ENCODE measurements around the gene DUOX1.

Gene DUOX1

DNA sequence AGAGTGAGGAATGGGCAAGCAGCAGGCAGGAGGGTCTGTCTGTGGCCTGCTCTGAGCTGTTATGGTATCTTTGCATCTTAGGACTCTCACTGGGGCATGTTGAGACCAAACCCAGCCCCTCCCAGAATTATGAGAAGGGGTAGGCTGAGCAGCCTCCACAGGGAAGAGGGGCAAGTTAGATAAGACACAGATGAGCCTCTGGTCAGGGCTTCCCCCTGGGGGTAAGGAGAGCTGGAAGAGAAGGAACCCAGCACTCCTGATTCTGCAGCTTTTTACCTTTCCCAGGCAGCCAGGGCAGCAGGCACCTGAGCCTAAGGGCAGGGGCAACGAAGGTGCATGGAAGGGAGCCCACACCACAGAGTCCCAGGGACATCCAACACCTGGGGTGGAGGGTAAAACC lies 19.3 kb downstream of the DUOX1 start:
- H3K36me3 ChIP-seq (ENCODE audit: insufficient read depth, low read length) = no peaks in the 10 kb centered on the region
- H3K27ac ChIP-seq = no peak overlapping the region
- H3K4me3 ChIP-seq = no peak overlapping the region
- H3K9me3 ChIP-seq (ENCODE audit: low read depth, low read length) = no peaks in the 10 kb centered on the region
- no peak for DNase-seq (ENCODE audit: low read depth, low spot score)
- no peak overlapping the region for H3K9ac ChIP-seq (ENCODE audit: insufficient read length)
- TF ChIP-seq EZH2 (IDR thresholded peaks at IDR 0.05) = no peak
- no peak for TF ChIP-seq POLR2AphosphoS5 (IDR thresholded peaks at IDR 0.05; ENCODE audit: borderline replicate concordance, low read depth, low read length)
- no peak for TF ChIP-seq FOXP2 (optimal IDR thresholded peaks at IDR 0.05; ENCODE audit: control extremely low read depth, extremely low read length, insufficient read depth)

DNA sequence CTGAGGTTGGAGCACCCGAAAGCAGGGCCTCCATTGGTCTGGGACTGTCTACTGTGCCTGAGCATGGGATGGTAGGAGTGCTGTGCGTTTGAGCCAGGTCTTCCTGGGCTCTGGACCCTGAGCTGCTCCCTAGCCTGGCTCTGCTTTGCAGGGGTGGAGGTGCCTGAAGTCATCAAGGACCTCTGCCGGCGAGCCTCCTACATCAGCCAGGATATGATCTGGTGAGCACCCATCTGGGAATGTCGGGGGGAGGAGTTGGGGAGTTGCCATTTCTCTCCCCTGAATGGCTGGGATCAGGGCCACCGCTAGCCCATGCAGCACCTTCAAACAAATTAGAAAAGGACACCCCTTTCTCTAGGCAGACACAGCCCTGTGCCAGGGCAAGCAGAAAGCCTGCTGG lies 20.7 kb downstream of the DUOX1 start:
- no peaks in the 10 kb centered on the region for H3K9me3 ChIP-seq (ENCODE audit: low read depth, low read length)
- H3K27ac ChIP-seq = no peak overlapping the region
- TF ChIP-seq POLR2AphosphoS5 (IDR thresholded peaks at IDR 0.05; ENCODE audit: borderline replicate concordance, low read depth, low read length) = no peak
- no peak for TF ChIP-seq EZH2 (IDR thresholded peaks at IDR 0.05)
- no peak for TF ChIP-seq FOXP2 (optimal IDR thresholded peaks at IDR 0.05; ENCODE audit: control extremely low read depth, extremely low read length, insufficient read depth)
- no peak for DNase-seq (ENCODE audit: low read depth, low spot score)
- no peaks in the 10 kb centered on the region for H3K36me3 ChIP-seq (ENCODE audit: insufficient read depth, low read length)
- H3K9ac ChIP-seq (ENCODE audit: insufficient read length) = no peak overlapping the region
- H3K4me3 ChIP-seq = no peak overlapping the region

GRCh38 chr15:45150997-45151396 lies 21.2 kb downstream of the DUOX1 start:
- no peak for TF ChIP-seq EZH2 (IDR thresholded peaks at IDR 0.05)
- TF ChIP-seq POLR2AphosphoS5 (IDR thresholded peaks at IDR 0.05; ENCODE audit: borderline replicate concordance, low read depth, low read length) = no peak
- TF ChIP-seq FOXP2 (optimal IDR thresholded peaks at IDR 0.05; ENCODE audit: control extremely low read depth, extremely low read length, insufficient read depth) = no peak
- no peak for DNase-seq (ENCODE audit: low read depth, low spot score)
- Histone ChIP-seq H3K9ac (ENCODE audit: insufficient read length) (no peak overlapping the region), H3K4me3 (no peak overlapping the region), H3K27ac (no peak overlapping the region), H3K36me3 (ENCODE audit: insufficient read depth, low read length) (no peaks in the 10 kb centered on the region), H3K9me3 (ENCODE audit: low read depth, low read length) (no peaks in the 10 kb centered on the region)

DNA sequence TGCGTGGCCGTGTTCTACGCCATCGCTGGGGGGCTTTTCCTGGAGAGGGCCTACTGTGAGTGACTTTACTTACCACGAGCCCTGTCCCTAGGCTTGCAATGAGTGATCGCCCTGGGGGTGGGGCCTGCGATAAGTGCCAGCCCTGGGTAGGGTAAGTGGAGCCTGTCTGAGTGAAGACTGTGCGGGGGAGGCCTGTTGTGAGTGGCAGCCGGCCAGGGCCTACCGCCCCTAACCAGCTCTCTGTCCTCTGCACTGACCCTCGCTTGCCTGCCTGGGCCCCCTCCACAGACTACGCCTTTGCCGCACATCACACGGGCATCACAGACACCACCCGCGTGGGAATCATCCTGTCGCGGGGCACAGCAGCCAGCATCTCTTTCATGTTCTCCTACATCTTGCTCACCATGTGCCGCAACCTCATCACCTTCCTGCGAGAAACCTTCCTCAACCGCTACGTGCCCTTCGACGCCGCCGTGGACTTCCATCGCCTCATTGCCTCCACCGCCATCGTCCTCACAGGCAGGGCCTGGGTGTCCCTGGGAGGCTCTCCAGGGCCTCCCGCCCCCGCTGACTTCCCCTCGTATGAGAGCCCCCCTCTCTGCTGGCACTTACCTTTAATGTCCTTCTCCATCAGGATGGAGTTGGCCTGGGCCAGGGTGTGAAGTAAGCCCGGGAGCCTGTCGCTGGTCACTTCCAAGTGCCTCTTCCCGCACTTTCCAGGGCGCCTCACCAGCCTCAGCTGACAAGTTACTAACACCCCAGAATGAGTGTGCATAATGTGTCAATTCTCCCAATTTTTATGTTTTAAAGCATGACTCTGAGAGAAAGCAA lies 22.4 kb downstream of the DUOX1 start:
- Histone ChIP-seq H3K4me3 (no peak overlapping the region), H3K9ac (ENCODE audit: insufficient read length) (no peak overlapping the region), H3K9me3 (ENCODE audit: low read depth, low read length) (no peaks in the 10 kb centered on the region), H3K36me3 (ENCODE audit: insufficient read depth, low read length) (no peaks in the 10 kb centered on the region), H3K27ac (no peak overlapping the region)
- no peak for TF ChIP-seq FOXP2 (optimal IDR thresholded peaks at IDR 0.05; ENCODE audit: control extremely low read depth, extremely low read length, insufficient read depth)
- TF ChIP-seq POLR2AphosphoS5 (IDR thresholded peaks at IDR 0.05; ENCODE audit: borderline replicate concordance, low read depth, low read length) = no peak
- no peak for TF ChIP-seq EZH2 (IDR thresholded peaks at IDR 0.05)
- DNase-seq (ENCODE audit: low read depth, low spot score) = no peak

DNA sequence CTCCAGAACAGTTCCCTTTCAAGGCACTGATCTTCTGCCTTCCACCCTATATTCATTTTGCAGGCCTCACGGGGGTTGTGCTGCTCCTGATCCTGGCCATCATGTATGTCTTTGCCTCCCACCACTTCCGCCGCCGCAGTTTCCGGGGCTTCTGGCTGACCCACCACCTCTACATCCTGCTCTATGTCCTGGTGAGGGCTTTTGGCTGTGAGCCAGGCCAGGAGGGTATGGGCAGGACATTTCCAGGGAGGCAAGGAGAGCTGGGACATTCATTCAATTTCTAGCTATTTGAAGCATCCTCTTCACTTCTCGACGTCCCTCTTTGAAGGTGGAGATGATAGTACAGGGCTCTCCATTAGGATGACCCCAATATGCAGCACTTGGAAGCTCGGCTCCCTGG lies 25.9 kb downstream of the DUOX1 start:
- H3K27ac ChIP-seq = no peak overlapping the region
- no peak for TF ChIP-seq POLR2AphosphoS5 (IDR thresholded peaks at IDR 0.05; ENCODE audit: borderline replicate concordance, low read depth, low read length)
- TF ChIP-seq FOXP2 (optimal IDR thresholded peaks at IDR 0.05; ENCODE audit: control extremely low read depth, extremely low read length, insufficient read depth) = no peak
- TF ChIP-seq EZH2 (IDR thresholded peaks at IDR 0.05) = no peak
- no peaks in the 10 kb centered on the region for H3K9me3 ChIP-seq (ENCODE audit: low read depth, low read length)
- no peak overlapping the region for H3K4me3 ChIP-seq
- no peak for DNase-seq (ENCODE audit: low read depth, low spot score)
- no peak overlapping the region for H3K9ac ChIP-seq (ENCODE audit: insufficient read length)
- no peaks in the 10 kb centered on the region for H3K36me3 ChIP-seq (ENCODE audit: insufficient read depth, low read length)

DNA sequence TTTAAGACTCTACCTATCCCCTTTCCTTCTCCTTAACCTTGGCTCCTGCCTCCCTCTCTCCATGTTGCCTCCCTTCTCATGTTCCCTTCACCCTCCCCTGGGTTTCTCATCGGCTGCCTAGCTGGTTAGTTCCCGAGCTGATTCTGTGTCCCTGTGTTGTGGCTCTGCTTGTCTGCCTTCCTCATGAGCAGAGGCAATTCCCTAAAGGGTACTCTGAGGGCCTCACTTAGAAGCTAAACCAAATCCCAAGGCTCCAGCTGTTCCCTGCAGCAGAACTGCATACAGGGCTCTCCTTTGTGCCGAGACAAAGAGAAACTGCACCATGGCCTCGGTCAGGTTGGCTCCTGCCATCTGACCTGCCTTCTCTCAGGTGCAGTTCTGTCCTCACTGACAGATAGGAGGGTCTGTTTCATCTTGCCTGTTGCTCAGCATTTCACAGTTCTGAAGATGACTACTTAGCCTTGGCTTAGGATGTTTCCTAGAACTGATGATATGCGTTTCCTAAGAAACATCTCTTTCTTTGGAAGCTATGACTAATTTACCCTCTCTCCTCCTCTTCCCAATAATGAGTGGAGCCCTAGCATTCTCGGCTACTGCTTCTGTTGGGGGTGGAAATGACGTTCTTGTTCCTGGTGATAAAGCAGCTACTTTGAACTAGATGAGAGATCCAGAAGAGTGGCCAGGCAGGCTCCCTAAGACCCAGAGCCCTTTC lies 27.1 kb downstream of the DUOX1 start:
- no peak for DNase-seq (ENCODE audit: low read depth, low spot score)
- H3K27ac ChIP-seq = no peak overlapping the region
- no peak overlapping the region for H3K4me3 ChIP-seq
- no peaks in the 10 kb centered on the region for H3K36me3 ChIP-seq (ENCODE audit: insufficient read depth, low read length)
- no peak for TF ChIP-seq POLR2AphosphoS5 (IDR thresholded peaks at IDR 0.05; ENCODE audit: borderline replicate concordance, low read depth, low read length)
- no peak for TF ChIP-seq FOXP2 (optimal IDR thresholded peaks at IDR 0.05; ENCODE audit: control extremely low read depth, extremely low read length, insufficient read depth)
- no peak for TF ChIP-seq EZH2 (IDR thresholded peaks at IDR 0.05)
- no peak overlapping the region for H3K9ac ChIP-seq (ENCODE audit: insufficient read length)
- H3K9me3 ChIP-seq (ENCODE audit: low read depth, low read length) = no peaks in the 10 kb centered on the region

GRCh38 chr15:45157974-45158373 lies 28.2 kb downstream of the DUOX1 start:
- no peak overlapping the region for H3K4me3 ChIP-seq
- no peak overlapping the region for H3K9ac ChIP-seq (ENCODE audit: insufficient read length)
- H3K9me3 ChIP-seq (ENCODE audit: low read depth, low read length) = no peaks in the 10 kb centered on the region
- peak; percentile 5 for DNase-seq (ENCODE audit: low read depth, low spot score)
- no peak for TF ChIP-seq EZH2 (IDR thresholded peaks at IDR 0.05)
- TF ChIP-seq FOXP2 (optimal IDR thresholded peaks at IDR 0.05; ENCODE audit: control extremely low read depth, extremely low read length, insufficient read depth) = no peak
- TF ChIP-seq POLR2AphosphoS5 (IDR thresholded peaks at IDR 0.05; ENCODE audit: borderline replicate concordance, low read depth, low read length) = no peak
- H3K27ac ChIP-seq = no peak overlapping the region
- no peaks in the 10 kb centered on the region for H3K36me3 ChIP-seq (ENCODE audit: insufficient read depth, low read length)

GRCh38 chr15:45161666-45162065 lies 31.9 kb downstream of the DUOX1 start:
- DNase-seq (ENCODE audit: low read depth, low spot score) = no peak
- H3K4me3 ChIP-seq = no peak overlapping the region
- TF ChIP-seq FOXP2 (optimal IDR thresholded peaks at IDR 0.05; ENCODE audit: control extremely low read depth, extremely low read length, insufficient read depth) (no peak), EZH2 (IDR thresholded peaks at IDR 0.05) (no peak), POLR2AphosphoS5 (IDR thresholded peaks at IDR 0.05; ENCODE audit: borderline replicate concordance, low read depth, low read length) (no peak)
- H3K36me3 ChIP-seq (ENCODE audit: insufficient read depth, low read length) = no peaks in the 10 kb centered on the region
- no peaks in the 10 kb centered on the region for H3K9me3 ChIP-seq (ENCODE audit: low read depth, low read length)
- no peak overlapping the region for H3K9ac ChIP-seq (ENCODE audit: insufficient read length)
- H3K27ac ChIP-seq = no peak overlapping the region
